NCI-H524 (cell line): Measurements from ENCODE around the gene SDHB.
A peak's percentile ranks its signal among the peaks of the same experiment; 100 is the strongest.

Experiments used
- DNase-seq, 2 experiments: peaks; one replicate each; lab custom pipeline; 2025; lab: John Stamatoyannopoulos, UW

The SDHB gene

DNA sequence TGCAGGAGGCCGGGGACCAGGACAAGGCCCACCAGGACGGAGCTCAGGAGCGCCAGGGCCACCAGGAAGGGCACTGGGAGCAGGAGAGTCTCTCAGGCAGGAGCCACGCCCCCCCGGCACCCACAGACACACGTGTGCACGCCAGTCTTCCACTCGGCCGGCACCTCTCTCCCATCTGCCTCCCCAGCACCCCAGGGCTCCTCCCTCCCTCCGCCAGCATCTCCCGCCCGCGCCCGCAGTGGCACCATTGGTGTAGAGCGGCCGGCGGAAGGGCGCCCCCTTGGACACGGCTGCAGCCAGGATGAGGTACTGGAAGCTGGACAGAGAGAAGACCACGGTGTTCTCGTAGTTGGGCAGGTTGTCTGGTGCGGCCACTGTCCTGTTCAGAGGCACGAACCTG, 67.3 kb downstream of the SDHB start:
- no peak for DNase-seq

DNA sequence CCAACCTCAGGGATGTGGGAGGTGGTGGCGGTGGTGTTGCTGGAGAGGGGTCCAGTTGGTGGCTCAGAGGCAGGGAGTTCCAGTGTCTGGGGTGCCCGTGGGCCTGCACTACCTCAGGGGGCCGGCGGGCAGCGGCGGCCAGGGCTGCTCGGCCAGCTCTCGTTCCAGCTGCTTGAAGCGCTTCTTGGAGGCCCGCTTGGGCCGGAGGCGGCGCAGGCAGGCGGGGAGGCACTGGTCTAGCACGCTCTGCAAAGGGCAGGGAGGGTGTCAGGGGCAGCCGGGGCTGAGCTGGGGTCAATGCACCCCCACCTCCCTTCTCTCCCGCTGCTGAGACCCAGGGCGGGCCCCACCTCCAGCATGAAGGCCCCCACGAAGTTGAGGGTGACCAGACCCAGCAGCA, 67.7 kb downstream of the SDHB start:
- DNase-seq: no peak

DNA sequence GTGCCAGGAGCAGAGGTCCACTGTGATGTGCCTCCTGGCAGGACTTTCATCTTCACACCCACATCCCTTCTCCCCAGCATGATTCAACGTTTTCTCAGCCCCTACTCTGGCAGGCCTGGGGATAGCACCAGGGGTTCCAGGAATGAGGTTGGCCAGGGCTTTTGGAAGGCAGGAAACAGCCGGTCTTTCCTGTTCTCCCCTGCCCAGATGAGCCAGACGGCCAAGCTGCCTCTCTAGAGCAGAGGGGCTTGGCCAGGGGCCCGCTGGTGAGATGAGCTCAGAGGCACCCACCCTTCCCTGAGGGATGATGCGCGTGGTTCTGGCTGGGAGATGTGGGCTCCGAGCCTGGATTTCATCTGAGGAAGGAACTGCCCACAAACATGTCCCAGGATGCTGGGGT, 69.1 kb downstream of the SDHB start:
- DNase-seq: no peak

DNA sequence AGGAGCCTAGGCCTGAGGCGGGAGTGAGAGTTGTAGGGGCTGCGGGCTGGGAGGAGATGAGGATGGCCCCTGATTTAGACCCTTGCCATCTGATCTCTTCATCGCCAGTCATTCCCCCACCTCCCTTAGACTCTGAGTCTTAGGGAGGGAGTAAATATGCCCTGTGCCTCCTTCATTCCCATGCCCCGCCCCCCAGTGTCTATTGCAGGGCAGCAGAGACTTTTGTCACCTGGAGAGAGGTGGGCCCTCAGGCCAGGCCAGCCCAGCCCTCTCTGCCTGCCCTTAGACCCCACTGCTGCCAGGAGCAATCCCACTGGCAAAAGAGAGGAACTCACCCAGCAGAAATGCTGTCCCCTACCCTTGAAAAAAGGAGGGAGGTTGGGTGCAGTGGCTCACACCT, 70.2 kb downstream of the SDHB start:
- no peak for DNase-seq

DNA sequence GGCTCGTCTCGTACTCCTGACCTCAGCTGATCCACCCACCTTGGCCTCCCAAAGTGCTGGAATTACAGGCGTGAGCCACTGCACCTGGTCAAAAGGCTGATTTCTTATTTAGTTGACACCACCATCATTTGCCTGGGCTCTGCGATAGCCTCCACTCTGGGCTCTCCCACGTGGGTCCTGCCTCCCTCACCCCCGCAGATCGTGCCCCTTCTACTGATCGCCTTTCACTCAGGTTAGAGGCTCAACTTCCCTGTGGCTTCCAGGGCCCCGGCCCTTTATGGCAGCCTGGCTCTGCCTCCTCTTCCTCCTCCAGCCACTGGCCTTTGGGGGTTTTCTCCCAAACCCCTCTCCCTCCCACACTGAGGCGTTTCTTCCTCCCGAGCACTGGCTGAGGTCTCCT, 70.9 kb downstream of the SDHB start:
- DNase-seq: no peak

DNA sequence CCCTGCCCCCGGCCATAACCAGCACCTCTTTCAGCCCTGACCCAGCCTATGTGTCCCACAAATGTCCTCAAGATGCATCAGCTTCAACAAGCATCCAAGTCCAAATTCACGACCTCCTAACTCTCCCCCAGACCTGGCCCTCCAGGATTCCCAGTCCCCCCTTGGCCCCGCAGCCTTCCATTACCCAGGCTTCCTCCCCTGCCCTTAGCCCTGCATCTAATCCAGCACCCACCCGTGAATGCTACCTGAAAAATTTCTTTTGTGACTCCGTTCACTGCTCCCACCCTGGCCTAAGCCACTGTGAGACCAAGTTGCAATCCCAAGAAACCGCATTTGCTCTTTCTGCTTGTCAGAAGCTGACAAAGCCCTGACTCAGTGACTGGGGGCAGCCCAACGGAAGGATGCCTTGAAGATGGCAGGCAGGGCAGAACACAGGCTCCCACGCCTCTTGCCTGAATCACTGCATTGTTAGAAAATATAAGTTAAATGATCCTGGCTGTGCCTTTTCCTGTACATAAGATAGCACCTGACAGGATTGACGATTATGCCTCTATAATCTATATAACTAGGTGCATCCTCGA, 72.5 kb downstream of the SDHB start:
- no peak for DNase-seq

DNA sequence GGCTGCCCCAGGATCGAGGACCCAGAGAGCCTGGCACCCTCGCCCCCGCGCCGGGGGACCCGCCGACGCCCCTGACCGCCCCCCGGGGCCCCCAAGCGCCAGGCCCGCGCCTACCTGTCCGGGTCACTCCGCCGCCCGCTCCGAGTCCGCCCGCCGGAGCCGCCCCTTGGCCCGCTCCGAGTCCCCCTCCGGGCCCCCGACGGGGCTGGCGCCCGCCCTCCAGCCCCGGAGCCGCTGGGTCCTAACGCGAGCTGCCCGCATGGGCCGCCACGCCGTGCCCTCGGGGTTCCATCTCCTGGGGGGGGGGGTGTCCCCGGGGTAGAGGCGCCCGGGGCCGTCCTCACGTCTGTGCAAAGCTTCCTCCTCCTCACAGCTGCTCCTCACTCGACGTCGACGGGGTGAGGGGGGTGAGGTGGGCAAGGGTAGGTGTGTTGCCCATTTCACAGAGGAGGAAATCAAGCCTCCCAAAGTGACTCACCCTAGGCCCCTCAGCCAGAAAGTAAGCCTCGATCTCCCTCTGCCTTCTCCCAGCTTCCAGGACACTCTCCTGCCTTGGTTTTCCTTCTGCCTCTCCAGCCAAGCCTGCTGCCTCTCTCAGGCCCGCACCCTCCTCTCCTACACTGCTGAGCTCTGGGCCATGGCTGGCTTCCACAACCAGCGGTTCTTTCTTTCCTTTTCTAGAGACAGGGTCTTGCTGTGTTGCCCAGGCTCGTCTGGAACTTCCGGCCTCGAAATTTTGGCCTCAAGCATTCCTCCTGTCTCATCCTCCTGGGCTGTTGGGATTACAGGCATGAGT, 73.2 kb downstream of the SDHB start, which contains the start of gene MFAP2:
Gene MFAP2, minus strand, starts transcription at position 148 of the 796 bp plus-strand sequence. CDS start 2,347 bp downstream, outside the sequence.
- no peak for DNase-seq

DNA sequence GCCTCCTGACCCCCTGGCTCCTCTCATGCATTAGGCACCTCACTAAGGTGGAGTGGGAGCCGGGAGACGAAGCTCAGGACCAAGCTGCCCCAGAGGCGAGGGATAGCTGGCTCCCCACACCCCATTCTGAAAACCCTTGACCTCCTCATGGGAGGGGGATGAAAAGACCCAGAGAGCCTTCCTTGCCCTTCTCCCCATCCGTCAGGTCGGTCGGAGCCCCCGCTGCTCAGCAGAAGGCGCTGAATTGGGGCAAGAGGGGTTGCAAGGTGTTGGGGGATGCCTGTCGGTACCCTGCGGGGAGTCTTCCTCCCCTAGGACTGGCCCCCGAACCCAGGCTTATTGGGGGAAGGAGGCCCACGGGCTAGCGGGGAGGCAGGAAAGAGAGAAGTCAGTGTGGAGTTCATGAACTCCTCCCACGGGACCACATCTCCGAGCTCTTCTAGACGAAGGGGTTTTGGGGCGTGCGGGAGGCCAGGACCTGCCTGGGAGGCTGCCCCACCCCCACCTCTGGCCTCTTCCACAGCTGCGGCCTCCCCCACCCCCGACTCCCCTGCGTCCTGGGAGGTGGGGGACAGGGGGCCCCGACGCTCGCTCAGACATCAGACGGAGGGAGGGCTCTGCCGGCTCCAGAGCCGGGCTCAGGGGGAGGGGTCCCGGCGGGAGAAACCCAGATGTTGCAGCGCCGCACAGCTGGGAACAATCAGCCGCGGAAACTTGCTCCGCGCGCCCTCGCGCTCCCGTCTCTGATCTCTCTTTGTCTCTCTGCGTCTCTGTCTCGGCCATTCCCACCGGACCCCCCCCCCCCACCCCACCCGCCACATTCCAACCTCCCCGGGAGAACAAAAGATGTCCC, 74.1 kb downstream of the SDHB start:
- DNase-seq: no peak

DNA sequence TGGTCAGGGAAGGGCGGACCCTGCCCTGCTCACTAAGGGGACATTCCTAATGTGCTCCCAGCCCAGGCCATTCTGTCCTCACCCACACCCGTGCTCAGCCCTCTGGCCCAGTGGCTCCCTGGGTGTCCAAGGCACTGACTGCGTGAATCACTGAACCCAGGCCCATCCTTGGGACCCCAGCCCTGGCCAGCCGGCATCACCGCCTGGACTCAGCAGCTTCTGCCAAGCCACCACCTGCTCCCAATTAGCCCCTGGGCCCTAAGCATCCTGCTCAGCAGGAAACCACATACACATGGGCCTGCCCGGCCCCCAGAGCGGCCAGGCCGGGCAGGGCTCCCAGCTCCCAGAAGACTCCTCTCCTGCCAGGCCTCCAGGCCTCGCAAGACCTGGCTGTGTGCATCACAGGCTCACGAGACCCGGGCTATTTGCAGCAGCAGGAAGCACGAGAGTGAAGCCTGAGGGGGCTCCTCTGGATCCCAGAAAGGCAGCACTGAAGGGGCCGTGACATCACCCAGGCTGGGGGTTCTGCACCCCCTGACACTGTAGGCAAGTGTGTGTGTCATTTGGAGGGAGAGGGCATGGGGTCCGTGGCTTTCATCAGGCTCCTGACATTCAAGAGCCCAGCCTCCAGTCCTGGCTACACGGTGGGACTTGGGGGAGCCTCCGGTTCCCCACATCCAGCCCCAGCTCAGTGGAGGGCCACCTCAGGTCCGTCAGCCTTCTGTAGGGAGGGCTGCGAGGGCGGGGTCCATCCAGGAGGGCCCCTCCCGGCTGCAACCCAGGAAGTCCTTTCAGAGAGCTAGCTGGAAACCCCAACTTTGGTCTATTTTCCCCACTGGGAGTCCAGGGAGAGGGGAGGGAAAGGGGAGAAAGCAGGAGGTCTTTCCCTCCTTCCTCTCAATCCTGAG, 75.0 kb downstream of the SDHB start:
- DNase-seq: no peak

DNA sequence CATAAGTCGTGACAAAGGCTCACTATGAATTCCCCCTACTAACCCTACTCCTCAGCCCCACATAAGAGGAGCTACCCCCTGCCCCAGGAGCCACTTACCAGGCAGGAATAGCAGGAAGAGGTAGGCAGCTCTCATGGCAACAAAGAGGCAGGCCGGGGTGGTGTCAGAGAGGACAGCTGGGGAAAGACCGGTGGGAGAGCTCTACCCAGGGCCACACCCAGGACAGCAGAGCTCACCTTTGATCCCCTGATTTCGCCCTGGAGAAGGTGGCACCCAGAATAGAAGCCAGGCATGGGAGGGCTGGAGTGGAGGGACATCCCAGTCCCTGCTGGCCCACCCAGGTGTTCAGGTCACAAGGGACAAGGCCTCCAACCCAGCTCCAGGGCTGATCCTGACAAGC, 75.7 kb downstream of the SDHB start:
- no peak for DNase-seq

DNA sequence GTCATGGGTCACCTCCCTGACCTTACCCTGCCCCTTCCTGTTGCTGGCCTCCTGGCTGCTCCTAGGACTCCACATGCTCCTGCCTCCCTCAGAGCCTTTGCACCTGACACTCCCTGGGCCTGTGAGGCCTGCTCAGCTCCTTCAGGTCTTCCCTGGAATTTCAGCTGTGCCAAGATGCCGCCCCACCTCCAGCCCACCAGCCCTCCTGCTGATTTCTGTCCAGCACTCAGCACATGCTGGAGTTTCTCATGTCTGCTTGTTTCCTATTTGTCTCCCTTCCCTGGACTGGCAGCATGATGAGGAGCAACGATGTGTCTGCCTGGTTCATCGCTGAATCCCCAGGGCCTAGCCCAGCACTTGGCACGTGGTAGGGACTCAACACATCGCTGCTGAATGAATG, 76.5 kb downstream of the SDHB start:
- no peak for DNase-seq

DNA sequence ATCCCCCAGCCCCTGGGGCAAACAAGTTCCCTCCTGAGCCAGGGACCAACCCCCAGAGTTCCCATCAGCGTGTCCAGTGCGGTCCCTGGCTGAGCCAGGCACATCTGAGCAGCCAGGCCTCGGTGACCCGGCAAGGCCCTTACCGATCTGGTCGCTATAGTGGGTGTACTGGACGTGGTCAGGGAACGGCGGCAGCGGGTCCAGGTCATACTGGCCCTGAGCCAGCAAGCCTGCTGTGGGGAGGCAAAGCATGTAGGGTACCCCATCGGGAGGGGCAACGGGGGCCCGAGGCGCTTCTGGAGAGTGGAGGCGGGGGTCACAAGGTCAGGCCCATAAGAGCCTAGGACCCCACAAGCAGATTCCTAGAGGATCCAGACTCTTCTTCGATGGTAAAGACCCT, 76.9 kb downstream of the SDHB start:
- DNase-seq: no peak

DNA sequence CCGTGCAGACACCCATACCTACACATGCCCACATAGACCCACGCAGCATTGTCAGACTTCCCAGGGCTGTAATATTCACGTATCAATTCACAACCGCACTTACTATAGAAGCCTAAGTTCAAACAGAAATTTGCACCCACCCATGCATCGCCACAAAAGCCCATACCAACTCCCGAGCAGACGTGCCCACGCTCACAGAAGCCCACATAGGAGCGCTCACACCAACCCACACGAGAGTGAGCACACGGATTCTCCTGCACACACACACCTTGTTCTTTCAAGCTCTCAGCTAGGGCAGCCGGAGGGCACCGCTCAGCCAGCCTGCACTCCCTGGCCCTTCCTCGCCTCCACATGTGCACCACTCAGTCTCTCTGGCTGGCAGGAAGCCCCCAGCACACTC, 78.0 kb downstream of the SDHB start:
- DNase-seq: no peak

DNA sequence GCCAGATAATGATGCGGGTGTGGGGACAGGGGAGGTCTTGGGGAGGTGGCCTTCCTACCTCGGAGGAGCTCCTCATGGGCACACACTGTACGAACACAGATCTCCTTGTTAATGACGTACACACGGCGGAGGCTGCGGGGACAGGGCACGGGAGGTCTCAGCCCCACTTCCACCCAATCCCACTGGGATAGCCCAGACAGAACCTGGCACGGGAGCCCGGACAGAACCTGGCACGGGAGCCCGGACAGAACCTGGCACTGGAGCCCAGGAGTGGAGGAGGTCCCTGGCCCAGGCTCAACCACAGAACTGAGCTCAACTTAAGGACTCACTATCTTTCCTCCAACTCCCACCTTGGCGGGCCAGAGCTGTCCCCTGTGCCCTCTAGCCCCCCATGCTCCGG, 78.6 kb downstream of the SDHB start:
- no peak for DNase-seq

DNA sequence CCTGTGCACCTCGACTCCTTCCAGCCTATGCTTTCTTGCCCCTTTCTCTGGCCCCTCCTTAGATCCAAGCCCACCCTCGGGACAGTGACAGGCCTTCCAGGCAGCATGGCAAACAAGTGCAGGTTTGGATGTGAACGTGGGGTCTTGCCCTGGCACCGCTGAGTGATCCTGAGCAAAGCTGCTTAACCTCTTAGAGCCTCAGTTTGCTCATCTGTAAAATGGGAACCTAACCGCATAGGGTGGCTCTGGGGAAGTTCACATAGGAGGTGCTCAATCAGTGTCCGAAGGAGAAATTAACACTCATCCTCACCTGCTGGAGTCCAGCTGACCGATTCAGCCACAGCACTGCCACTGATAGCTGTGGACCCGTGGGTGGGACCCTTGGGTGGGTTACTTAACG, 80.6 kb downstream of the SDHB start:
- DNase-seq: no peak

DNA sequence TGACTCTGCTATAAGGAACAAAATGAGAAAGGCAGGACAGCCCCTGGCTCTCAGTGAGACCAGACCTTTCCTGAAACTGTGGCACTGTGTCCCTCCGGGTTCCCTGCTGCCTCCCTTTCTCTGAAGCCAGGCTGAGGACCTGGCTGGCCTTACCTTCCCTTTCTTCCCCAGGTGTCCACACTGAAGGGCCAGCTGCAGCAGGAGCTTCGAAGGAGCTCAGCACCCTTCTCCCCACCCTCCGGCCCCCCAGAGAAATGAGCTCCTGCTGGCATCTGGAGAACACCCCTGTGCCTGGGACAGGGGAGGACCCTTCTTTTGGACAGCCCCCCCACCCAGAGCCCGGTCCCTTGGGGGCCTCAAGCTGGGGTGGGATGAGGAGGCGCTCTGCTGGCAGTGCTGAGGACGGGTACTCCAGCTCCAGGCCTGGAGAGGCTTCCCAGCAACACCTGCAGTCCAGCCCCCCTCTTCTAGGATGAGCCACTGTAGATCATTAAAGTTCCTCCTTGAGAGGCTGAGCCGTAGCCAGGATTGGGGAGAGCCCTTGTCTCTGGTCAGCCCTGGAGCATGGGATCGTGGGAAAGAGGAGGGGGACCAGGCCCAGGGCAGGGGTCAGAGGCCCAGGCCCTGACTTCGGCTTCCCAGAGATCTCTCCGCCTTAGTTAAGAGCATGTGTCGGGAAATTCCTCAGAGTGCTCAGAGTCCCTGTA, 81.5 kb downstream of the SDHB start:
- no peak for DNase-seq

DNA sequence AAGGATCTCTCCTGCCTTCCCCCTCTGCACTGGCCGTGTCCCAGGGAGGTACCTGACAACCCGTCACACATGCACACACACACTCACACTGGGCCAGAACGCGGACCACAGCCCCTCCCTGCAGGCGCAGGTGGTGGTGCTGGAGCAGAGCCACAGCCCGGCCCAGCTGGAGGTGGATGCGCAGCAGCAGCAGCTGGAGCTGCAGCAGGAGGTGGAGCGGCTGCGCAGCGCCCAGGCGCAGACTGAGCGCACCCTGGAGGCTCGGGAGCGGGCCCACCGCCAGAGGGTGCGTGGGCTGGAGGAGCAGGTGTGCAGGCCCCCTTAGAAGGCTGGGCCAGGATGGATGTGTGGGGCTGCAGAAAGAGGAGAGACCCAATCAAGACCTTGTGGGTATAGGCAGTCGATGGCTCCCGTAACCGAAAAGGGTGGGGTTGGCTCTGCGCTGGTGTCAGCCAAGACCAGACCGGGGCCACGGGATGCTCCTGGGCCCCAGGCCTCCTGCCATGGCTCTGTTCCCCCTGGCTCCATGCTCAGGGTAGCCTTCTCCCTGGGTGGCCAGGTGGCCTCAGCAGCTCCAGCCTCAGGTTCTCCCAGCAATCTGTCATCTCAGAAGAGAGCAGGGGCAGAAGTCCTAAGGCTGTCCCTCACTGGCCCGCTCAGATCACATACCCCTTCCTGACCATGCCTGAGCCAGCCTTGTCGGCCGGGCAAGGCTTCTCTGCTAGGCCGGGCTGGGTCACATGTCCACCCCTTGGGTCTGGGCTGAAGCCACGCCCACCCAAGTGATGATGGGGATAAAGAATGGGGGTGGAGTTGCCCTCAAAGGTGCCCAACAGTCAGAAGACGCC, 82.3 kb downstream of the SDHB start:
- DNase-seq: peak in 1 of 2 experiments; percentile 26

DNA sequence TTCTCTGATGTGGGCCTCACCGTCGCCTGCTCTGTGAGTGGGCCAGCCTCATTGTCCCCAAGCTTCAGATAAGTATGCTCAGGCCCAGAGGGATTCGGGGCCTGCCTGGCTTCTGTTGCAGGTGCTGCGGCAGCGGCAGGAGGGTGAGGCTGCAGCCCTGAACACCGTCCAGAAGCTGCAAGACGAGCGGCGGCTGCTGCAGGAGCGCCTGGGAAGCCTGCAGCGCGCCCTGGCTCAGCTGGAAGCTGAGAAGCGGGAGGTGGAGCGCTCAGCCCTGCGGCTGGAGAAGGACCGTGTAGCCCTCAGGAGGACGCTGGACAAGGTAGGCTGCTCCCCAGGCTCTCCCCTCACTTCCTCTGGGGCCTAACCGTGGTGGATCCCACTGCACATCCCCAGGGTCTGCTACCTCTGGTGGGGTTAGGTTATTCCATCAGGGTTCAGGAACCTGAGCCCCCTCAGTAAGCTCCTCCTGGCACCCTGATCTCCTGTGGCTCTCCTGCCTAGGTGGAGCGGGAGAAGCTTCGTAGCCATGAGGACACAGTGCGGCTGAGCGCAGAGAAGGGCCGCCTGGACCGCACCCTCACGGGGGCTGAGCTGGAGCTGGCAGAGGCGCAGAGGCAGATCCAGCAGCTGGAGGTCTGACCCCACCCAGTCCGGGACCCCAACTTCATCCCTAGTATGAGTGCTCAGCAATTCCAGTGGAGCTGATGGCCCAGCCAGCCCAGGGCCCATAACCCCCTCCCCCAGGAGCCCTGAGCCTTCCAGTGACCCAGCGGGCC, 83.5 kb downstream of the SDHB start:
- DNase-seq: no peak

DNA sequence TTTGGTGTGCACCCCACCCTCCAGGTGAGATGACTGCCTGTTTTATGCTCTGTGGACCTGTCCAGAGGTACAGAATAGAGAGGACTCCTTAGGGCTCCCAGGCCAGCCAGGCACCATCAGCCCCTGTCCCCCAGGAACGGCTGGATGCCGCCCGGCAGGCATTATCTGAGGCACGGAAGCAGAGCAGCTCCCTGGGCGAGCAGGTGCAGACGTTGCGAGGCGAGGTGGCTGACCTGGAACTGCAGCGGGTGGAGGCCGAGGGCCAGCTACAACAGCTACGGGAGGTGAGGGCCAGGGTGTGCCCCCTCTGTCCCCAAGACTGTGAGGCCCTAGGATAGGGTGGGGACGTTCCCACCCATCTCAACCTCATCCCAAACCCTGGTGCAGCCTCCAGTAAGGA, 84.2 kb downstream of the SDHB start:
- DNase-seq: no peak
